Activated CD4-positive, alpha-beta memory T cell treated with anti-CD3 and anti-CD28 coated beads for 36 hours (primary cell): Measurements from ENCODE around the gene KLHDC3. TPM values are rescaled to one million over a fixed set of nuclear protein-coding genes. Genes with fewer than 3 reads are reported as not detected.

Experiments
- CTCF ChIA-PET: fragments of 350-600 bp; sonication (Branson Sonifier 250); formaldehyde crosslinking; loops from one replicate; lab custom pipeline; 2021; ENCODE audit warnings: antibody characterized with exemption, inconsistent platforms; lab: Charles Lee
- POLR2A ChIA-PET: fragments of 350-600 bp; sonication (Branson Sonifier 250); formaldehyde crosslinking; loops from one replicate; lab custom pipeline; 2021; ENCODE audit warnings: antibody characterized with exemption; lab: Charles Lee
- DNase-seq: peaks from one replicate; pipeline ENCODE4 v3.0.0-alpha.2; 2020
- H3K27ac Mint-ChIP-seq: one replicate; pipeline ENCODE4 v1.8.0; 2021; ENCODE audit warnings: mixed read lengths
- H3K27me3 Mint-ChIP-seq: one replicate; pipeline ENCODE4 v1.8.0; 2021; ENCODE audit warnings: mixed read lengths
- H3K36me3 Mint-ChIP-seq: one replicate; pipeline ENCODE4 v1.8.0; 2021; ENCODE audit warnings: mixed read lengths
- H3K4me1 Mint-ChIP-seq: one replicate; pipeline ENCODE4 v1.8.0; 2021; ENCODE audit warnings: low read depth, mixed read lengths
- H3K4me3 Mint-ChIP-seq: one replicate; pipeline ENCODE4 v1.8.0; 2021; ENCODE audit warnings: mild to moderate bottlenecking, mixed read lengths
- H3K9me3 Mint-ChIP-seq: one replicate; pipeline ENCODE4 v1.8.0; 2021; ENCODE audit warnings: mixed read lengths
- intact Hi-C: fragments of 100-400 bp; cut with micrococcal nuclease; formaldehyde crosslinking; loops from one replicate; pipeline ENCODE4 v1.15.1; 2023
- total RNA-seq, 2 experiments: library from RNA; stranded (reverse); gene quantifications; one replicate each; pipeline ENCODE4 v1.2.3, GENCODE V29; 2021

KLHDC3 gene
- total RNA-seq, 2 experiments from 2014 or later: 48.1 to 52.3 TPM

DNA sequence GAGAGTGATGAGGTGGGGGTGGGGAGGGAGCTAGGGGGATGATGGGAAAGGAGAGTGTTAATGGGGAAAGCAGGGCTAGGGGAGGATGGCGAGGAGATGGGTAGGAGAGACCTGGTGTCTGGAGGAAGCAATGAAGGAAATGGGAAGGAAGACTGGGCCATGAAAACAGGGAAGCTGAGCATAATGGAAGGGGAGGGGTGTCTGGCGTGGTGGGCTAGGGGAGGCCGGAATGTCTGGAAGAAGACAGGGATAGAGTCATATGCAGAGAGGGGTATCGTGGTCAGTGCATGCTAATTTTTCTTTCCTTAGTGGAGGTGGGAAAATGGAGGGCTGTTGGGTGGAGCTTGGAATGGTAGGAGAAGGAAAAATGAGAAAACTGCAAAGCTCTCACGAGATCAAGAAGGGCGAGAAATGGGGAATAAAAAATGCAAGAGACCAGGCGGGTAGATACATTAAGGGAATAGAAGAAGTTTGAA is 423 bp downstream of the KLHDC3 start:
- peaks cover 38% of the 10 kb centered on the region for H3K36me3 Mint-ChIP-seq
- POLR2A ChIA-PET: interaction anchor here (0.5 to 3.2 kb wide), 10 partner anchors 9 to 135 kb away, joined by 3 to 15 read pairs (median 7); partner anchors contain the start of genes CNPY3, CUL7, KLC4 and MRPL2
- H3K4me1 Mint-ChIP-seq: peaks cover 55% of the 10 kb centered on the region
- peak overlapping the region; percentile 94 for H3K4me3 Mint-ChIP-seq
- H3K9me3 Mint-ChIP-seq: no peaks in the 10 kb centered on the region
- CTCF ChIA-PET: interaction anchor here (1.2 kb wide), 2 partner anchors 113 to 129 kb away, joined by 4 to 7 read pairs; no protein-coding TSS in a partner anchor
- no peak for DNase-seq
- no peaks in the 10 kb centered on the region for H3K27me3 Mint-ChIP-seq
- H3K27ac Mint-ChIP-seq: peak overlapping the region; percentile 87
- intact Hi-C loops: loop anchor here (1.0 to 5.0 kb wide), 9 partner anchors 8 to 413 kb away; partner anchors contain the start of genes ABCC10, CNPY3, CUL7 and KLC4

DNA sequence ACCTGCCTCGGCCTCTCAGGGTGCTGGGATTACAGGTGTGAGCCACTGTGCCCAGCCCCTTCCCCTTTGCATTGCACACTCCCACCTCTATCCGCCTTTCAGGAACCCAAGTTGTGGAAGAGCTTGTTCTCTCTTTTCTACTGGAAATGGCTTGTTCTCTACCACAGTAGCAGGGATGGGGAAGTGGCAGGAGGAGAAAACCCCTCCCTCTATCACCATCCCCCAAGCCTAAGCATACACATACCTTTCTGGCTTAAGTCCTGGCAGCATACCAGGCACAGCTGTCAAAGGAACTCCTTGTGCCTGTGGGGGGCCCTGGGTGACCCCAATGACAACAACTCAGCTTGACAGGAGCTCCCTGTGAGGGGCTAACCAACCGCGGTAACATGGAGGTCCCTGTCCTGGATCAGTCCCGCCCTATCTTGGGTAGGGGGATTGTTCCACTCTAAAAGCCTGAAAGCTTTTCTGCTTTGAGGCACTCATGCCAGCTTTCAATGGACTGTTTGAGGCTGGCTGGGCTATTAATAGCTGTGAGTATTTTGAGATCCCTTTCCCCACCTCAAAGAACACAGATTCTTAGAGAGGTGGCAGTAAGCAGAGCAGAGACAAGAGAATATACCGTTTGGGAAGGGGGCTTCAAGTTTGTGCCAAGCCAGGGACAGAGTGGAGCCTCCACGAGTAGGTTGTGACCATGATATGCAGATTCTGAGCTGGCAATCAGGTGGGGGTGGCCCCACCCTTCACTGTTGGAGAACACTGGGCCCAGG is 2.3 kb downstream of the KLHDC3 start:
- H3K9me3 Mint-ChIP-seq: no peaks in the 10 kb centered on the region
- H3K27ac Mint-ChIP-seq: no peak overlapping the region
- DNase-seq: no peak
- H3K36me3 Mint-ChIP-seq: peaks cover 30% of the 10 kb centered on the region
- ChIA-PET POLR2A (interaction anchor here (3.2 kb wide), 1 partner anchor 87 kb away, joined by 15 read pairs; the partner anchor contains the start of gene CNPY3), CTCF (no interaction called here)
- no peaks in the 10 kb centered on the region for H3K27me3 Mint-ChIP-seq
- H3K4me1 Mint-ChIP-seq: peaks cover 62% of the 10 kb centered on the region
- intact Hi-C loops: no loop called here
- H3K4me3 Mint-ChIP-seq: peak overlapping the region; percentile 24

DNA sequence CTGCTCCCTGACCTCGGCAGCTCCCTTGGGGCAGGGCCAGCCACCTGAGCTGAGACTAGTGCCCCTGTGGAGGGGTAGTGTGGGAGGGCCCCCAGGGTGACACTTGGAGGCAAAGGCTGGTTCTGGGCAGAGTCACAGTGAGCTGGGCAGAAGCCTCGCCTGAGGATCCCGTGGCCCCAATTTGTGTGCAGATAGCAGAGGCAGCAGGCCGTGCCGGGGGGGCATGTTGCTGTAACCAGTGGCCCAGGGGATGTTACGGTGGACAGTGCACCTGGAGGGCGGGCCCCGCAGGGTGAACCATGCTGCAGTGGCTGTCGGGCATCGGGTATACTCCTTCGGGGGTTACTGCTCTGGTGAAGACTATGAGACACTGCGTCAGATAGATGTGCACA is 2.9 kb downstream of the KLHDC3 start:
- no peaks in the 10 kb centered on the region for H3K27me3 Mint-ChIP-seq
- peaks cover 58% of the 10 kb centered on the region for H3K4me1 Mint-ChIP-seq
- no peak for DNase-seq
- H3K36me3 Mint-ChIP-seq: peaks cover 29% of the 10 kb centered on the region
- H3K27ac Mint-ChIP-seq: no peak overlapping the region
- no peak overlapping the region for H3K4me3 Mint-ChIP-seq
- H3K9me3 Mint-ChIP-seq: no peaks in the 10 kb centered on the region
- POLR2A ChIA-PET: no interaction called here
- intact Hi-C loops: no loop called here
- CTCF ChIA-PET: no interaction called here

DNA sequence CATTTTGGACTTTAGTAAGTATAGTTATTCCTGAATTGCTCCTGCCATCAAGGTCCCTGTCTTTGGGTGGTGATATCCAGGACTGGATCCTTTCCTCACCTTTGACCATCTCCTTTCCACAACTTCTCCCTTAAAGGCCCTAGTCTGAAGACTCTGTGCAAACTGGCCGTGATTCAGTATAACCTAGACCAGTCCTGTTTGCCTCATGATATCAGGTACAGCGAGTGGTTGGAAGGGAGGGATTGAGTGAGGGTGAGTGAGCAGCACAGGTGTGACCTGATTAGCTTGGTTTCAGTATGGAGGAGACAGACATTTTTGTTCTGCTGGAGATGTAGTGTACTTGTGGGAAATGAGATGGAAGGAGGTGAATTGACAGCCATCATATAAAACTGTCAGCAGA is 5.1 kb downstream of the KLHDC3 start:
- CTCF ChIA-PET: no interaction called here
- no peak overlapping the region for H3K4me3 Mint-ChIP-seq
- DNase-seq: no peak
- peaks cover 52% of the 10 kb centered on the region for H3K4me1 Mint-ChIP-seq
- H3K36me3 Mint-ChIP-seq: peaks cover 17% of the 10 kb centered on the region
- H3K9me3 Mint-ChIP-seq: no peaks in the 10 kb centered on the region
- intact Hi-C loops: no loop called here
- no peak overlapping the region for H3K27ac Mint-ChIP-seq
- POLR2A ChIA-PET: no interaction called here
- H3K27me3 Mint-ChIP-seq: no peaks in the 10 kb centered on the region

DNA sequence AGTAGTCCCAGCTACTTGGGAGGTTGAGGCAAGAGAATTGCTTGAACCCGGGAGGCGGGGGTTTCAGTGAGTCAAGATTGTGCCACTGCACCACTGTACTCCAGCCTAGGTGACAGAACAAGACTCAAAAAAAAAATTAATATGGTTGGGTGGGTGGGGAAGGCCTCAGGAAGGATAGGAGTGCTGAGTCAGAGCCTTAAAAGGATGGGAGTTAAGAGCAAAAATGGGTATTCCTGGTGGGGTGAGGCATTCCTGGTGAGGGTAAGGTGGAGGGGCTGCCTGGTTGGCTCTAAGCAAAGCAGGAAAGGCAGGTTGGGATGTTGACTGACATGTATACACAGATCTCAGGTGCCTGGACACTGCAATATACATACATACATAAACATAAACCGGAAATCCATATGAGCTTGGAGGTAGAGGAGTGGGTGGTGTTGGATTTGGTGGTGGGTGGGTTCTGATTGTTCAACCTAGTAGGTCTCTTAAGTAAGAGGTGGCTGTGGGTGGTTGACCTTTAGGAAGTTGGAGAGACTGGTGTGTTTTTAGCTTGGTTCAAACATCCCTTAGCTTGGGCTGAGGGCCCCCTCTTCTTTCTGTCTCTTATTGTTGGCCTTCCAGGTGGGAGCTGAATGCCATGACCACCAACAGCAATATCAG is 6.1 kb downstream of the KLHDC3 start:
- no peaks in the 10 kb centered on the region for H3K27me3 Mint-ChIP-seq
- intact Hi-C loops: no loop called here
- peaks cover 52% of the 10 kb centered on the region for H3K4me1 Mint-ChIP-seq
- CTCF ChIA-PET: interaction anchor here (0.5 to 2.6 kb wide), 6 partner anchors 35 to 154 kb away, joined by 3 to 11 read pairs (median 3); no protein-coding TSS in a partner anchor
- H3K4me3 Mint-ChIP-seq: no peak overlapping the region
- POLR2A ChIA-PET: interaction anchor here (0.7 to 1.6 kb wide), 2 partner anchors 39 to 91 kb away, joined by 3 to 8 read pairs; partner anchors contain the start of genes CNPY3 and MRPL2
- no peak for DNase-seq
- peaks cover 27% of the 10 kb centered on the region for H3K36me3 Mint-ChIP-seq
- H3K27ac Mint-ChIP-seq: peak overlapping the region; percentile 5
- no peaks in the 10 kb centered on the region for H3K9me3 Mint-ChIP-seq

DNA sequence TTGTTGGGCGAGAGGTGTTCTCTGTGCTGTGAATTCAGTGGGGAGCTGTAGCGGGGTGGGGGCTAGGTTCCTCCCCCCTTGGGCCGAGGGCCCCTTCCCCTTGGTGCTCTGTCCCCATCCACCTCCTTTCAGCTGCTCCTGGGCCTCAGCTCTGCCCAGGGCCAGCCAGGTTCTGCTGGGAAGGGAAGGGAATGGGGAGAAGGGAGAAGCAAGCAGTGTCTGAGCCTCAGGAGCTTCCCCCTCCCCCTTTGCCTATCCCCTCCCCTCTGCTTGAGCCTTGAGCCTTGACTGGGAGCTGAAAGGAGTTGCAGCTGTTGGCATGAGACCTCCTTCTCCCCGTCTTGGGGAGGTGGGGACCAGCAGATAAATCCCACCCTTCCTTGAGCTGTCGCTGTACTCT is 6.8 kb downstream of the KLHDC3 start:
- POLR2A ChIA-PET: interaction anchor here (0.7 to 1.6 kb wide), 3 partner anchors 32 to 91 kb away, joined by 3 to 8 read pairs (median 8); partner anchors contain the start of genes CNPY3, CUL7 and MRPL2
- Mint-ChIP-seq H3K27ac (peak overlapping the region; percentile 31), H3K36me3 (peaks cover 31% of the 10 kb centered on the region), H3K4me1 (peaks cover 51% of the 10 kb centered on the region), H3K9me3 (no peaks in the 10 kb centered on the region), H3K4me3 (peak overlapping the region; percentile 77), H3K27me3 (no peaks in the 10 kb centered on the region)
- DNase-seq: no peak
- intact Hi-C loops: no loop called here
- CTCF ChIA-PET: interaction anchor here (0.5 to 2.6 kb wide), 6 partner anchors 35 to 153 kb away, joined by 3 to 11 read pairs (median 3); no protein-coding TSS in a partner anchor

DNA sequence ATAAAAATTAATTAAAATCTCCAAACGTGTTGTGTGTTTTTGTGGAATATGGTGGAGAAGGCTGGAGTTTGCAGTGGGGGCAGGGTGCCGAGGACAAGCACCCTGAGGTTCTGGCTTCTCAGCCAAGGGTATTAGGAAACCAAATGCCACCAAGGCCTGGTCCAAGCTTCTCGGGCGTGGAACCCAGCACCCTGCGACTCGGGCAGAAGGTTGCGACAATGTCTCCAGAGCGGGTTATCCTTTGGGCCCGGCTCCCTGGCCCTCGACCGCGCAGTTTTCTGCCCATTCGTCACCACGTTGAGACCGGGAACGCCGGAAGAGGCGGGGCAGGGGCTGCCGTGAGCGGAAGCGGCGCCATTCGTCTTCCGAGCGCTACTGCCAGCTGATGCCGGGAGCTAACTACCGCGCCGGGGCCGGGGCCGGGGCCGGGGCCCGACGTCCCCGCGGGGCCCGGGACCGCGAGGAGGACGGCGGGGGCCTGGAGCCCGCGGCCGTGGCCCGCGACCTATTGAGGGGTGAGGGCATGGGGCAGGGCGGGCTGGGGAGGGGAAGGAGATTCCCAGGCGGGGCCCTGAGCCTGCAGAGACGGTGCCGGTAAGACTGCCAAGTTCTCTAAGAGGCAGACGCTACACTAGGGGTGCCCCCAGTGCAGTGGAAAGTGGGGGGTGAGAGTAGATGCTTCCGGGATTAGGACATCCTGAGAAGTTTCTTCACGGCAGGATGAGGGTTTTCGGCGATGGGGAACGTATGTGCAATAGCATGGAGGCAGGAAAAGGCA is 7.4 kb downstream of the KLHDC3 start, which contains the start of gene RRP36:
TSS of gene RRP36 (plus strand) at position 354 of the 778 bp plus-strand sequence. CDS start at position 386, 32 bp downstream.
- peaks cover 45% of the 10 kb centered on the region for H3K4me1 Mint-ChIP-seq
- H3K27ac Mint-ChIP-seq: peak within 1 kb of the TSS; percentile 95
- peak within 1 kb of the TSS; percentile 98 for H3K4me3 Mint-ChIP-seq
- CTCF ChIA-PET: interaction anchor here (0.9 to 2.6 kb wide), 6 partner anchors 24 to 153 kb away, joined by 3 to 11 read pairs (median 3); no protein-coding TSS in a partner anchor
- intact Hi-C loops: loop anchor here (1.0 kb wide), 1 partner anchor 7 kb away; the partner anchor contains the start of gene KLHDC3
- no peaks in the 10 kb centered on the region for H3K27me3 Mint-ChIP-seq
- POLR2A ChIA-PET: interaction anchor here (1.1 to 1.6 kb wide), 4 partner anchors 8 to 92 kb away, joined by 3 to 8 read pairs (median 7); partner anchors contain the start of genes CNPY3, CUL7, KLC4 and KLHDC3
- H3K36me3 Mint-ChIP-seq: peaks cover 34% of the 10 kb centered on the region
- DNase-seq: peak; percentile 79
- no peaks in the 10 kb centered on the region for H3K9me3 Mint-ChIP-seq

DNA sequence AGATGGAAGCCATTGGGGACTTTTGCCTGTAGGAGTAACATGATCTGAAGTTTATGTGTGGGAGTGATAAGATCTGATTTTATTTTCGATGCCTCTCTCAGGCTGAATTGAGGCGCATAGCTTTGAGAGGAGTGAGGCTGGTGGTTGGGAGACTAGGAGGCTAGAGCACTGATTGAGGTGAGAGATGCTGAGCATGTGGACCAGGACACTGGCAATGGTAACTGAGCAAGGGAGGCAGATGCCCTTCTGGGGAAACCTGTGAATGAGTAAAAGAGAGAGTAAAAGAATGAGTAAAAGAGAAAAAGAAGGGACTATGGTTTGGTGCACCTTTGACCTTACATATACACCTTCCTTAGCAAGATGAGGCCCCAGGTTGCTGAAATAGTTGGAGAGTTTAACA is 10.4 kb downstream of the KLHDC3 start:
- POLR2A ChIA-PET: interaction anchor here (1.2 to 1.4 kb wide), 3 partner anchors 10 to 12 kb away, joined by 3 to 4 read pairs (median 3); partner anchors contain the start of genes KLHDC3 and MEA1
- H3K27me3 Mint-ChIP-seq: no peaks in the 10 kb centered on the region
- peaks cover 39% of the 10 kb centered on the region for H3K36me3 Mint-ChIP-seq
- H3K9me3 Mint-ChIP-seq: no peaks in the 10 kb centered on the region
- H3K4me3 Mint-ChIP-seq: peak overlapping the region; percentile 30
- peak; percentile 32 for DNase-seq
- peaks cover 28% of the 10 kb centered on the region for H3K4me1 Mint-ChIP-seq
- peak overlapping the region; percentile 81 for H3K27ac Mint-ChIP-seq
- intact Hi-C loops: no loop called here
- CTCF ChIA-PET: interaction anchor here (1.9 kb wide), 1 partner anchor 119 kb away, joined by 7 read pairs; no protein-coding TSS in a partner anchor

DNA sequence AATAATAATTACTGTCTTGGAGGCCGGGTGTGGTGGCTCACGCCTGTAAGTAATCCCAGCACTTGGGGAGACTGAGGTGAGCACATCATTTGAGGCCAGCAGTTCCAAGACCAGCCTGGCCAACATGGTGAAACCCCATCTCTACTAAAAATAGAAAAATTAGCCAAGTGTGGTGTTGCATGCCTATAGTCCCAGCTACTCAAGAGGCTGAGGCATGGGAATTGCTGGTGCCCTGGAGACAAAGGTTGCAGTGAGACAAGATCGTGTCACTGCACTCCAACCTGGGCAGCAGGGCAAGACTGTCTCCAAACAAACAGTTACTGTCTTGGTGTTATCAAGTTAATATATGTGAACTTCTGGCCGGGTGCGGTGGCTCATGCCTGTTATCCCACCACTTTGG is 12.3 kb downstream of the KLHDC3 start:
- no peaks in the 10 kb centered on the region for H3K27me3 Mint-ChIP-seq
- DNase-seq: no peak
- intact Hi-C loops: no loop called here
- peaks cover 19% of the 10 kb centered on the region for H3K4me1 Mint-ChIP-seq
- POLR2A ChIA-PET: interaction anchor here (0.8 kb wide), 1 partner anchor 42 kb away, joined by 3 read pairs; the partner anchor contains the start of gene PPP2R5D
- no peak overlapping the region for H3K27ac Mint-ChIP-seq
- no peak overlapping the region for H3K4me3 Mint-ChIP-seq
- peaks cover 46% of the 10 kb centered on the region for H3K36me3 Mint-ChIP-seq
- CTCF ChIA-PET: interaction anchor here (1.1 kb wide), 1 partner anchor 117 kb away, joined by 3 read pairs; no protein-coding TSS in a partner anchor
- no peaks in the 10 kb centered on the region for H3K9me3 Mint-ChIP-seq

DNA sequence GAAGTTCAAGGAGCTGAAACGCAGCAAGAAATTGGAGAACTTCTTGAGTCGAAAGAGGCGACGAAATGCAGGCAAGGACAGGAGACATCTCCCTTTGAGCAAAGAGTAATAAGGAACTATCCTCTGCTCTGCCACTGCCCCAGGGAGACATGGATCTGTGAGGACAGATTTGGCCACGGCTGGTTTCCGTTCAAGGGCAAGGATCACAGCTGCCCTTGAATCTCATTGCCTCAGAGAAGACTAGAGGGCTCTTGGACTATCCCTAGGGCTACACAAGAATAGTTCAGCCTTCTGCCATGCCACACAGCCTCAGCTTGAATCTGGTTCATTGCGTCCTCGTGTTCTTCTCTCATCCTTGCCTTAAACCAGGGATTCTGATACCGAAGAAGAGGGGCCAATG is 15.1 kb downstream of the KLHDC3 start:
- CTCF ChIA-PET: interaction anchor here (1.3 kb wide), 1 partner anchor 200 kb away, joined by 3 read pairs; the partner anchor contains the start of gene DNPH1
- no peaks in the 10 kb centered on the region for H3K9me3 Mint-ChIP-seq
- H3K27ac Mint-ChIP-seq: no peak overlapping the region
- POLR2A ChIA-PET: interaction anchor here (0.7 to 1.3 kb wide), 2 partner anchors 15 to 24 kb away, joined by 3 to 4 read pairs; partner anchors contain the start of genes CUL7, KLHDC3 and MEA1
- intact Hi-C loops: no loop called here
- peaks cover 56% of the 10 kb centered on the region for H3K36me3 Mint-ChIP-seq
- H3K4me3 Mint-ChIP-seq: no peak overlapping the region
- no peak for DNase-seq
- H3K4me1 Mint-ChIP-seq: peaks cover 8% of the 10 kb centered on the region
- H3K27me3 Mint-ChIP-seq: no peaks in the 10 kb centered on the region
